GM23248 (cell line): Measurements from ENCODE around the gene TKT. TPM values are rescaled to one million over a fixed set of nuclear protein-coding genes. Genes with fewer than 3 reads are reported as not detected.
"Not testable (repeated sequence)": the region's sequence is repeated elsewhere in the genome, so short reads cannot be mapped to it uniquely, and the experiment has no call there.

Experiments
- DNase-seq: peaks from one replicate; pipeline ENCODE4 v3.0.0-alpha.2; 2015
- H2AFZ ChIP-seq: fragments of 200-600 bp; sonication (generic); 2 replicates; pipeline ENCODE4 v1.6.1; 2016; ENCODE audit warnings: antibody characterized with exemption
- H3F3A ChIP-seq: fragments of 200-600 bp; sonication (generic); 2 replicates; pipeline ENCODE4 v1.6.1; 2016; ENCODE audit warnings: mild to moderate bottlenecking, antibody characterized with exemption, mixed run types; ENCODE audit not compliant: insufficient read depth
- H3K27ac ChIP-seq: fragments of 200-600 bp; sonication (generic); 2 replicates; pipeline ENCODE4 v1.5.1; 2016; ENCODE audit warnings: mild to moderate bottlenecking
- H3K27me3 ChIP-seq: fragments of 200-600 bp; sonication (generic); replicated peaks from 2 replicates; pipeline ENCODE4 v1.6.1; 2016; ENCODE audit warnings: mild to moderate bottlenecking; ENCODE audit not compliant: insufficient read depth
- H3K36me3 ChIP-seq: fragments of 200-600 bp; sonication (generic); 2 replicates; pipeline ENCODE4 v1.6.1; 2016; ENCODE audit warnings: low read depth, mild to moderate bottlenecking
- H3K4me1 ChIP-seq: fragments of 200-600 bp; sonication (generic); 2 replicates; pipeline ENCODE4 v1.6.1; 2016; ENCODE audit warnings: mild to moderate bottlenecking; ENCODE audit not compliant: insufficient read depth
- H3K4me2 ChIP-seq: fragments of 200-600 bp; sonication (generic); one replicate; pipeline ENCODE4 v1.6.1; 2016; ENCODE audit warnings: mild to moderate bottlenecking; ENCODE audit not compliant: unreplicated experiment
- H3K4me3 ChIP-seq: fragments of 200-600 bp; sonication (generic); 2 replicates; pipeline ENCODE4 v1.5.1; 2016; ENCODE audit warnings: mild to moderate bottlenecking
- H3K79me2 ChIP-seq: fragments of 200-600 bp; sonication (generic); 2 replicates; pipeline ENCODE4 v1.6.1; 2016; ENCODE audit warnings: mild to moderate bottlenecking; ENCODE audit not compliant: insufficient read depth
- H3K9ac ChIP-seq: fragments of 200-600 bp; sonication (generic); 2 replicates; pipeline ENCODE4 v1.6.1; 2016; ENCODE audit warnings: mild to moderate bottlenecking
- H3K9me2 ChIP-seq: fragments of 200-600 bp; sonication (generic); 2 replicates; pipeline ENCODE4 v1.6.1; 2016; ENCODE audit warnings: mixed run types, mild to moderate bottlenecking, moderate library complexity; ENCODE audit not compliant: insufficient read depth
- H3K9me3 ChIP-seq: fragments of 200-600 bp; sonication (generic); one replicate; pipeline ENCODE4 v1.6.1; 2017; ENCODE audit warnings: low read depth
- H4K20me1 ChIP-seq: fragments of 200-600 bp; sonication (generic); 2 replicates; pipeline ENCODE4 v1.6.0; 2016; ENCODE audit not compliant: insufficient read depth
- EZH2 ChIP-seq: fragments of 200-600 bp; sonication (generic); IDR thresholded peaks from 2 replicates; pipeline ENCODE4 v1.6.1; 2018; ENCODE audit warnings: antibody characterized with exemption, mild to moderate bottlenecking; ENCODE audit not compliant: insufficient read depth, poor library complexity, severe bottlenecking
- EZH2phosphoT487 ChIP-seq: fragments of 200-600 bp; sonication (generic); IDR thresholded peaks from 2 replicates; pipeline ENCODE4 v1.6.1; 2018; ENCODE audit warnings: antibody characterized with exemption, moderate library complexity, mild to moderate bottlenecking, low read depth; ENCODE audit not compliant: insufficient read depth
- WGBS, 2 experiments: methylation state at CpG; one replicate each; pipeline ENCODE4 v1.1.6; 2015 to 2017; ENCODE audit warnings: low lambda C conversion rate in 2 of 2, low coverage in 1 of 2; ENCODE audit errors: missing lambda C conversion rate in 2 of 2; 5-methylcytosine and 5-hydroxymethylcytosine counted together
- in situ Hi-C: fragments of 300-500 bp; cut with MboI; formaldehyde crosslinking; loops from 2 replicates; pipeline ENCODE4 v1.15.0; 2020
- polyA plus RNA-seq: library from polyadenylated mRNA; unstranded; fragments of >200 nt; fragmentation: Nextera tagmentation; extraction: Ambion mirVana; gene quantifications from 2 replicates; pipeline ENCODE4 v1.2.1, GENCODE V29; 2016
- total RNA-seq: library from RNA; depleted of rRNA; stranded (reverse); fragments of >200 nt; shearing (Covaris generic); gene quantifications from 2 replicates; pipeline ENCODE4 v1.2.3, GENCODE V29; 2014; rRNA removed

The TKT gene, protein sequence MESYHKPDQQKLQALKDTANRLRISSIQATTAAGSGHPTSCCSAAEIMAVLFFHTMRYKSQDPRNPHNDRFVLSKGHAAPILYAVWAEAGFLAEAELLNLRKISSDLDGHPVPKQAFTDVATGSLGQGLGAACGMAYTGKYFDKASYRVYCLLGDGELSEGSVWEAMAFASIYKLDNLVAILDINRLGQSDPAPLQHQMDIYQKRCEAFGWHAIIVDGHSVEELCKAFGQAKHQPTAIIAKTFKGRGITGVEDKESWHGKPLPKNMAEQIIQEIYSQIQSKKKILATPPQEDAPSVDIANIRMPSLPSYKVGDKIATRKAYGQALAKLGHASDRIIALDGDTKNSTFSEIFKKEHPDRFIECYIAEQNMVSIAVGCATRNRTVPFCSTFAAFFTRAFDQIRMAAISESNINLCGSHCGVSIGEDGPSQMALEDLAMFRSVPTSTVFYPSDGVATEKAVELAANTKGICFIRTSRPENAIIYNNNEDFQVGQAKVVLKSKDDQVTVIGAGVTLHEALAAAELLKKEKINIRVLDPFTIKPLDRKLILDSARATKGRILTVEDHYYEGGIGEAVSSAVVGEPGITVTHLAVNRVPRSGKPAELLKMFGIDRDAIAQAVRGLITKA
- 239 and 256 TPM in 2 replicates for total RNA-seq
- 129 and 134 TPM in 2 replicates for polyA plus RNA-seq

DNA sequence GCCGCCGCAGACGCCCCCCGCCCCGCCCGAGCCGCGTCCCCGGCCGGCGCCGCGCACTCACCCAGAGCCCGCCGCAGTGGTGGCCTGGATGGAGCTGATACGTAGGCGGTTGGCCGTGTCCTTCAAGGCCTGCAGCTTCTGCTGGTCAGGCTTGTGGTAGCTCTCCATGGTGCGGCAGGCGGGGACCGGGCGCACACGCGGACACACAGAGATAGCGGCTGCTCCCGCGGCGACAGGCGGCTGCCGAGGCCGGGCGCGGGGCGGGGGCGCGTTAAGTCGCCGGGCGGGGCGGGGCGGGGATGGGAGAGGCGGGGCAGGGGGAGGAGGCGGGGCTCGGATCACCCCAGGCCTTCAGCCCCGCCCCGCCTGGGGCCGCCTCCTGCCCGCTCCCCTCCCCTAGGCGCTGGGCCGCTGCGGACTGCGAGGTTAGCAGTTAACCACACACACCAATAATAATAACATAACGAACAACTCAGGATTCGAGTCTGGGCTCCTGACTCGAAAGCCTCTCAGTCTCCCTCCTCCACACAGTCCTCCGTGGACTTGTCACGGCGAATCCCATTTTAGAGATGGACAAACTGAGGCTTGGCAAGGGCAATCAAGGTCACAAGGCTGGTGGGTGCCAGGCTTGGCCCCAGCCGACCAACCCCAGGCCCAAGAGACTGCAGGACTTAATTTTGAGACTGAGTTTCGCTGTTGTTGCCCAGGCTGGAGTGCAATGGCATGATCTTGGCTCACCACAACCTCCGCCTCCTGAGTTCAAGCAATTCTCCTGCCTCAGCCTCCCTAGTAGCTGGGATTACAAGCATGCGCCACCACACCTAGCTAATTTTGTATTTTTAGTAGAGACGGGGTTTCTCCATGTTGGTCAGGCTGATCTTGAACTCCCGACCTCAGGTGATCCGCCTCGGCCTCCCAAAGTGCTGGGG lies at the start of gene TKT:
TSS of gene TKT (minus strand) at position 248 of the 929 bp plus-strand sequence. CDS start at position 168, 80 bp downstream.
- Histone ChIP-seq H3K79me2 (peaks cover 44% of the 10 kb centered on the region), H3K9me2 (no peaks in the 10 kb centered on the region), H3K9me3 (no peaks in the 10 kb centered on the region), H3K27me3 (no peaks in the 10 kb centered on the region), H3F3A (0 out of 2 replicates have a peak, but pooled peaks cover 7% of the 10 kb centered on the region), H3K4me1 (peaks cover 10% of the 10 kb centered on the region; the same call in 1 of the 2 replicates), H3K27ac (peak within 1 kb of the TSS; percentile 60), H4K20me1 (peaks cover 18% of the 10 kb centered on the region; the same call in 1 of the 2 replicates), H3K4me3 (peak within 1 kb of the TSS; percentile 96), H2AFZ (peak within 1 kb of the TSS; percentile 37), H3K4me2 (peak within 1 kb of the TSS; percentile 89), H3K9ac (peak within 1 kb of the TSS; percentile 87), H3K36me3 (no peaks in the 10 kb centered on the region)
- in situ Hi-C loops: no loop called here
- peak; percentile 95 for DNase-seq
- 17 to 31% methylated on average over 32 to 59 of the region's 66 CpGs for WGBS, 2 experiments
- TF ChIP-seq EZH2phosphoT487 (no peak), EZH2 (no peak)

DNA sequence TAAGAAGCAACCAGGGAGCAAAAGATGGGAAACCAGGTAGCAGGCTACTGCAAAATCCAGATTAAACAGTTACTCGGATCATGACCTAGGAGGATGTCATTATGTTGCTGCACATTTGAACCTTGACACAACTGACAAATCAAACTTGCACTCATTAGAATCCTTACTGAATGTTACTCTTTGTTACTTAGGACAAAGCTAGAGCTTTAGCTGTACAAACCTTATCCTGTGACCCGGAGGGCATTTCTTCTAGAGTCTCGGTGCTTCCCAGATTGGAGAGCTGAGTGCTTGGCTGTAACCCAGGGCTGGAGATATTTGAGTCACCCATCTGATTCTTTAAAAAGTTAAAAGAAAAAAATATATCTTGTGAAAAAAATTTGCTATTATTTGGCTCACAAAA lies 48.1 kb upstream of the TKT start:
- Histone ChIP-seq H3K36me3 (peaks cover 40% of the 10 kb centered on the region), H3K9me3 (no peaks in the 10 kb centered on the region), H3K4me2 (no peak overlapping the region), H3K27me3 (no peaks in the 10 kb centered on the region), H3K27ac (no peak overlapping the region), H3K9me2 (no peaks in the 10 kb centered on the region), H3K4me3 (no peak overlapping the region), H4K20me1 (no peaks in the 10 kb centered on the region), H2AFZ (no peak overlapping the region), H3F3A (peaks cover 18% of the 10 kb centered on the region), H3K9ac (no peak overlapping the region), H3K4me1 (no peaks in the 10 kb centered on the region), H3K79me2 (peaks cover 18% of the 10 kb centered on the region; the same call in 1 of the 2 replicates)
- no peak for TF ChIP-seq EZH2phosphoT487
- no peak for TF ChIP-seq EZH2
- in situ Hi-C loops: no loop called here
- 67 to 79% methylated on average over 3 of the region's 3 CpGs for WGBS, 2 experiments
- peak; percentile 24 for DNase-seq

DNA sequence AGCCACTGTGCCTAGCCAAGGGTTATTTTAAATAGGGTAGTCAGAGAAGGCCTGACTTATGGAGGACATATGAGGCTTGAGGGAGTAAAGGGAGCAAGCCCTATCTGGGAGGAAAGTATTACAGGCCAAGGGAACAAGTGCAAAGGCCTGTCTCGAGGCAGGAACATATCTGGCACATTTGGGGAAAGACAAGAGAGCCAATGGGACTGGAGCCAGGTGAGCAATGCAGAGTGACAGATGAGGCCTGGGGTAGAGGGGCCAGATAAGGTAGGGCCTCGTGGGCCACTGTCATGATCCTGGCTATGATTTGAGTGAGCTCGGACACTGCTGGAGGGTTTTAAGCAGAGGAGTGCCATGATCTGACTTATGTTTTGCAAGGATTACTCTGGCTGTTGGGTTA lies 47.7 kb upstream of the TKT start:
- Histone ChIP-seq H3K27ac (no peak overlapping the region), H3K9ac (no peak overlapping the region), H3K79me2 (peaks cover 16% of the 10 kb centered on the region; the same call in 1 of the 2 replicates), H3K4me1 (no peaks in the 10 kb centered on the region), H2AFZ (no peak overlapping the region), H3K4me2 (no peak overlapping the region), H3K9me2 (no peaks in the 10 kb centered on the region), H3F3A (peaks cover 18% of the 10 kb centered on the region), H3K36me3 (peaks cover 40% of the 10 kb centered on the region), H4K20me1 (no peaks in the 10 kb centered on the region), H3K4me3 (no peak overlapping the region), H3K9me3 (no peaks in the 10 kb centered on the region), H3K27me3 (no peaks in the 10 kb centered on the region)
- in situ Hi-C loops: no loop called here
- no peak for TF ChIP-seq EZH2
- no peak for TF ChIP-seq EZH2phosphoT487
- WGBS, 2 experiments: 51 to 54% methylated on average over 3 of the region's 3 CpGs
- no peak for DNase-seq

DNA sequence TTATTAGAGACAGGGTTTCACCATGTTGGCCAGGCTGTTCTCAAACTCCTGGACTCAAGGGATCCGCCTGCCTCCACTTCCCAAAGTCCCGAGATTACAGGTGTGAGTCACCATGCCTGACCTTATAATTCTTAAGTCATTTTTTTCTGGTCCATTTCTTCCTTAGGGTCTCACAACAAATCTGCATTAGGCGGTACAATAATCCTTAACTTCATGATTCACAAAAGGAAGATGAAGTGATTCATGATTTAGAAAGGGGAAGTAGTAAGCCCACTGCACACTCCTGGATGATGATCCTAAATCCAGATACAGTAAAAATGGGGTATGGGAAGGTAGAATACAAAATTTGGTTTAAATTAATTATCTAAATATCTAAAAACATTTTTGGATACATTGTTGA lies 45.0 kb upstream of the TKT start:
- whole genome bisulfite sequencing, 2 experiments: 77 to 82% methylated on average over 3 of the region's 3 CpGs
- Histone ChIP-seq H2AFZ (no peak overlapping the region), H3K79me2 (no peaks in the 10 kb centered on the region), H3K4me1 (no peaks in the 10 kb centered on the region), H3F3A (peaks cover 18% of the 10 kb centered on the region), H3K9ac (no peak overlapping the region), H3K4me2 (no peak overlapping the region), H3K9me3 (no peaks in the 10 kb centered on the region), H3K9me2 (no peaks in the 10 kb centered on the region), H3K36me3 (peaks cover 34% of the 10 kb centered on the region), H4K20me1 (no peaks in the 10 kb centered on the region), H3K4me3 (no peak overlapping the region), H3K27me3 (no peaks in the 10 kb centered on the region), H3K27ac (no peak overlapping the region)
- in situ Hi-C loops: no loop called here
- DNase-seq: no peak
- TF ChIP-seq EZH2phosphoT487 (no peak), EZH2 (no peak)

DNA sequence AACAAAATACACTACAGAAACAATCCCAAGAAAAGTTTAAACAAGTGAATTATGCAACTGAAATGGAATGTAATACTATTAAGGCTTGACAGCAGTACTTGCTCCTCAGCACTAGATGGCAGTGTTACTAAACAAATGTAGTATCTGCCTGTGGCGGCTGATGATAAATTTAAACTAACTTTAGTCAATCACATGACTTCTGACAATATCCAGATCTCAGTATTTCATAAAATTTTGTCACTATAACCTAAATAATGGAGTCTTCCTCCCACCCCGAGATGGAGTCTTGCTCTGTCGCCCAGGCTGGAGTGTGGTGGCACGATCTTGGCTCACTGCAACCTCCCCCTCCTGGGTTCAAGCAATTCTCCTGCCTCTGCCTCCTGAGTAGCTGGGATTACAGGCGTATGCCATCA lies 43.8 kb upstream of the TKT start:
- H4K20me1 ChIP-seq, H3K9ac ChIP-seq, H3K4me2 ChIP-seq, H3K4me1 ChIP-seq, H3K27me3 ChIP-seq, H3K9me3 ChIP-seq, H3K79me2 ChIP-seq, H3K9me2 ChIP-seq, H3K4me3 ChIP-seq, H2AFZ ChIP-seq, in situ Hi-C loops: not testable (repeated sequence)
- peak overlapping the region; percentile 8; the same call in 1 of the 2 replicates for H3K27ac ChIP-seq
- DNase-seq: peak; percentile 83
- 31 to 33% methylated on average over 5 of the region's 5 CpGs for WGBS, 2 experiments
- H3F3A ChIP-seq: peaks cover 18% of the 10 kb centered on the region
- H3K36me3 ChIP-seq: peaks cover 28% of the 10 kb centered on the region
